Lower leg skin (tissue), 4 donors: ENCODE results near the gene LITAFD. TPM values are rescaled to one million over a fixed set of nuclear protein-coding genes. Genes with fewer than 3 reads are reported as not detected.

Source experiments
- DNase-seq, 2 donors: peaks; one replicate each; pipeline ENCODE4 v3.0.0-alpha.2; 2019; ENCODE audit warnings: low spot score in 2 of 2
- H3K4me3 ChIP-seq: fragments of 200-600 bp; sonication (generic); 2 replicates; pipeline ENCODE4 v1.5.1; 2017; ENCODE audit warnings: mild to moderate bottlenecking, low read depth; ENCODE audit not compliant: poor library complexity, severe bottlenecking
- CTCF ChIP-seq, 3 donors: fragments of 450-650 bp; IDR thresholded peaks; one replicate each; pipeline ENCODE4 v1.5.1; 2016; ENCODE audit warnings: antibody characterized with exemption in 3 of 3, mild to moderate bottlenecking in 3 of 3, moderate library complexity in 2 of 3
- POLR2A ChIP-seq, 2 donors: fragments of 450-650 bp; IDR thresholded peaks; one replicate each; pipeline ENCODE4 v1.6.1; 2016 to 2017; ENCODE audit warnings: antibody characterized with exemption in 2 of 2, mild to moderate bottlenecking in 1 of 2, moderate library complexity in 1 of 2
- WGBS, 2 donors: methylation state at CpG; one replicate each; pipeline ENCODE4 v1.1.5; 2018; 5-methylcytosine and 5-hydroxymethylcytosine counted together
- intact Hi-C: fragments of 100-400 bp; cut with DNase I; formaldehyde crosslinking; loops from one replicate; pipeline ENCODE4 v1.15.0; 2023; ENCODE audit warnings: low total_unique reads
- total RNA-seq, 4 donors: library from RNA; depleted of rRNA; stranded (reverse); fragments of >200 nt; gene quantifications; one replicate each; pipeline ENCODE4 v1.1.0, GENCODE V29; 2016

Gene LITAFD
- total RNA-seq, 4 donors from 2014 or later: not detected

GRCh38 chr16:8847145-8847544 lies 35.0 kb upstream of the LITAFD start:
- TF ChIP-seq POLR2A (IDR thresholded peaks at IDR 0.05) (no peak), CTCF (IDR thresholded peaks at IDR 0.05) (no peak)
- DNase-seq: peak in 1 of 2 donors; percentile 67
- intact Hi-C loops: no loop called here
- H3K4me3 ChIP-seq: no peak overlapping the region
- WGBS, 2 donors: 81 to 84% methylated on average over 13 of the region's 13 CpGs

- DNase-seq: no peak
- no peak overlapping the region for H3K4me3 ChIP-seq
- intact Hi-C loops: no loop called here
- no peak for TF ChIP-seq POLR2A (IDR thresholded peaks at IDR 0.05)
- no peak for TF ChIP-seq CTCF (IDR thresholded peaks at IDR 0.05)
- WGBS, 2 donors: 86 to 97% methylated on average over 14 to 15 of the region's 15 CpGs
These were observed 34.5 kb upstream of the LITAFD start for GRCh38 chr16:8847623-8848022.

- WGBS, 2 donors: 87 to 90% methylated on average over 25 to 26 of the region's 26 CpGs
- TF ChIP-seq CTCF (IDR thresholded peaks at IDR 0.05) (no peak), POLR2A (IDR thresholded peaks at IDR 0.05) (no peak)
- peak in 1 of 2 donors; percentile 81 for DNase-seq
- intact Hi-C loops: no loop called here
- H3K4me3 ChIP-seq: no peak overlapping the region
These were observed 33.8 kb upstream of the LITAFD start for GRCh38 chr16:8848231-8848938.

- WGBS, 2 donors: 74 to 77% methylated on average over 8 of the region's 8 CpGs
- no peak for TF ChIP-seq POLR2A (IDR thresholded peaks at IDR 0.05)
- no peak for TF ChIP-seq CTCF (IDR thresholded peaks at IDR 0.05)
- no peak for DNase-seq
- no peak overlapping the region for H3K4me3 ChIP-seq
- intact Hi-C loops: no loop called here
These were observed 33.2 kb upstream of the LITAFD start for GRCh38 chr16:8848939-8849391.

GRCh38 chr16:8849411-8850011 lies 32.6 kb upstream of the LITAFD start:
- intact Hi-C loops: no loop called here
- DNase-seq: peak in 1 of 2 donors; percentile 70
- no peak for TF ChIP-seq POLR2A (IDR thresholded peaks at IDR 0.05)
- no peak for TF ChIP-seq CTCF (IDR thresholded peaks at IDR 0.05)
- 81 to 83% methylated on average over 19 of the region's 19 CpGs for WGBS, 2 donors
- no peak overlapping the region for H3K4me3 ChIP-seq
